ACC112 (cell line): ENCODE results near the gene CNNM2.

Experiments
- H2AFZ ChIP-seq: fragments of 200-600 bp; sonication (generic); one replicate; pipeline ENCODE4 v1.6.0; 2017; ENCODE audit warnings: antibody characterized with exemption, low read length; ENCODE audit not compliant: unreplicated experiment
- H3K27ac ChIP-seq: fragments of 200-600 bp; sonication (generic); 2 replicates; pipeline ENCODE4 v1.5.1; 2014; ENCODE audit warnings: low read depth, mild to moderate bottlenecking, antibody characterized with exemption, low read length, moderate library complexity
- H3K27me3 ChIP-seq: fragments of 200-600 bp; sonication (generic); 2 replicates; pipeline ENCODE4 v1.6.1; 2014; ENCODE audit warnings: mild to moderate bottlenecking, antibody characterized with exemption, low read length, moderate library complexity, mixed read lengths; ENCODE audit not compliant: insufficient read depth
- H3K36me3 ChIP-seq: fragments of 200-600 bp; sonication (generic); 2 replicates; pipeline ENCODE4 v1.6.1; 2016; ENCODE audit warnings: mild to moderate bottlenecking, antibody characterized with exemption, low read length, moderate library complexity, mixed read lengths; ENCODE audit not compliant: insufficient read depth
- H3K4me1 ChIP-seq: fragments of 200-600 bp; sonication (generic); one replicate; pipeline ENCODE4 v1.6.1; 2016; ENCODE audit warnings: low read length, mixed read lengths; ENCODE audit not compliant: insufficient read depth, unreplicated experiment, control insufficient read depth
- H3K4me3 ChIP-seq: fragments of 200-600 bp; sonication (generic); 2 replicates; pipeline ENCODE4 v1.5.1; 2014; ENCODE audit warnings: mild to moderate bottlenecking, low read depth, low read length
- H3K79me2 ChIP-seq: fragments of 200-600 bp; sonication (generic); one replicate; pipeline ENCODE4 v1.6.0; 2016; ENCODE audit warnings: low read length; ENCODE audit not compliant: control insufficient read depth, unreplicated experiment, insufficient read depth

The CNNM2 gene

DNA sequence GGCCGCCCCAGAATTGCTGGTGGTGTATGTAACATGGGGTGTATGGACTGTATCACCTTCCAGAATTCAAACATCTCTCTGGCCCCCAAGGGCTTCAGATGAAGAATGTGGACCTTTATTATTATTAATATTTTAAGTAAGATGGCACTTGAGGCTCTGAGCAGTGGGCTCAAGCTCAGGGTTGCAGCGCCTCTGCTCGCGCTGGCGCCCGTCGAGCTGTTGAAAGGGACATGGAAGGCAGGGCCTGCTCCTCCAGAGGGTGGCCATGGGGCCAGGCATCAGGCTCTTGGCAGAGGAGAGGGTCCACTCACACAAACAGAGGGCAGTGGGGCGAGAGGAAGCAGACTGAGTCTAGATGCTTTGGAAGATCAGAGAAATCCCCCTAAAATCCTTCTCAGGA is 154.8 kb downstream of the CNNM2 start:
- H3K27me3 ChIP-seq, result no peaks in the 10 kb centered on the region
- H3K27ac ChIP-seq, result no peak overlapping the region
- H3K4me1 ChIP-seq, result peaks cover 1% of the 10 kb centered on the region
- H3K36me3 ChIP-seq, result no peaks in the 10 kb centered on the region
- H3K79me2 ChIP-seq, result no peaks in the 10 kb centered on the region
- no peak overlapping the region for H2AFZ ChIP-seq
- H3K4me3 ChIP-seq, result no peak overlapping the region

GRCh38 chr10:103077020-103077419 is 158.9 kb downstream of the CNNM2 start:
- Histone ChIP-seq H3K79me2 (no peaks in the 10 kb centered on the region), H3K4me3 (no peak overlapping the region), H3K27me3 (no peaks in the 10 kb centered on the region), H3K36me3 (no peaks in the 10 kb centered on the region), H3K4me1 (no peaks in the 10 kb centered on the region), H3K27ac (no peak overlapping the region), H2AFZ (no peak overlapping the region)

GRCh38 chr10:103077491-103078308 is 159.6 kb downstream of the CNNM2 start:
- no peaks in the 10 kb centered on the region for H3K4me1 ChIP-seq
- H3K79me2 ChIP-seq, result no peaks in the 10 kb centered on the region
- no peaks in the 10 kb centered on the region for H3K36me3 ChIP-seq
- no peak overlapping the region for H2AFZ ChIP-seq
- H3K27ac ChIP-seq, result no peak overlapping the region
- H3K27me3 ChIP-seq, result no peaks in the 10 kb centered on the region
- H3K4me3 ChIP-seq, result no peak overlapping the region

DNA sequence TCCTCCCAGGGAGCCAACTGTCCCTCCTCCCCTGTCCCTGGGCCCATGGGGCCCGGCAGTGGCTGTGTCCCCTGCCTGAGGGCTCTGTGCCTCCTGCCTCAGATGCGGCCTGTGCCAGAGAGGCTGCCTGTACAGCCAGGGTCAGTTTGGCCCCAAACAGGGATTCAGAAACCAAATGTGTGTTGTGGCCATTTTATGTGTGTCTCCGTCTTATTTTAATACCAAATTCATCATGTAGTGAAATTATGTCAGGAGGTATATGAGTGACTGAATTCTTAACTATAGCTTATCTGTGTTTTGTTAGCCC is 160.2 kb downstream of the CNNM2 start:
- no peak overlapping the region for H3K4me3 ChIP-seq
- no peaks in the 10 kb centered on the region for H3K27me3 ChIP-seq
- H3K36me3 ChIP-seq, result no peaks in the 10 kb centered on the region
- H2AFZ ChIP-seq, result no peak overlapping the region
- no peaks in the 10 kb centered on the region for H3K4me1 ChIP-seq
- no peaks in the 10 kb centered on the region for H3K79me2 ChIP-seq
- no peak overlapping the region for H3K27ac ChIP-seq

GRCh38 chr10:103078676-103079075 is 160.6 kb downstream of the CNNM2 start:
- Histone ChIP-seq H3K36me3 (no peaks in the 10 kb centered on the region), H3K27me3 (no peaks in the 10 kb centered on the region), H3K4me1 (no peaks in the 10 kb centered on the region), H3K4me3 (no peak overlapping the region), H3K79me2 (no peaks in the 10 kb centered on the region), H2AFZ (no peak overlapping the region), H3K27ac (no peak overlapping the region)

DNA sequence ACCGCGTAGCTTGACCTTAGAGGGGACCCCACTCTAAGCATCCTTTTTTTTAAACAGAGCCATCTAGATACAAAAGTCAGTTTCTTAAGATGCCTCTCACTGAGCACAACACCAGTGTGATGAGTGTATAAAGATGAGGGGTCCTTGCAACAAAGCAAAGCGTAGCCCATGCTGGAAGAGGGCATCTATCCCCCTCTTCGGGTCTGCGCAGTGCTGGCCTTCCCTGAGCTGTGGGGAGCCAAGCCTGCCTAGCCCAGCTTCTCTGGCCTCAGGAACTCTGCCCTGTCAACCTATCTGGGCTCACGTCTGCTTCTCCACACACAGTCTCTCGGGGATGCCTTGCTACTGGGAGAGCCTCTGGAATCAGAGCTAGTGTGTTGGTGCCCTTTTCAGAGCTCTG is 161.0 kb downstream of the CNNM2 start:
- H3K4me1 ChIP-seq, result no peaks in the 10 kb centered on the region
- H3K36me3 ChIP-seq, result no peaks in the 10 kb centered on the region
- no peaks in the 10 kb centered on the region for H3K79me2 ChIP-seq
- no peaks in the 10 kb centered on the region for H3K27me3 ChIP-seq
- H3K4me3 ChIP-seq, result no peak overlapping the region
- H2AFZ ChIP-seq, result no peak overlapping the region
- no peak overlapping the region for H3K27ac ChIP-seq

GRCh38 chr10:103079946-103080345 is 161.9 kb downstream of the CNNM2 start:
- Histone ChIP-seq H3K4me1 (no peaks in the 10 kb centered on the region), H3K79me2 (no peaks in the 10 kb centered on the region), H3K27ac (no peak overlapping the region), H3K4me3 (no peak overlapping the region), H2AFZ (no peak overlapping the region), H3K36me3 (no peaks in the 10 kb centered on the region), H3K27me3 (no peaks in the 10 kb centered on the region)

- Histone ChIP-seq H3K36me3 (no peaks in the 10 kb centered on the region), H3K79me2 (no peaks in the 10 kb centered on the region), H3K4me1 (no peaks in the 10 kb centered on the region), H3K27ac (no peak overlapping the region), H3K27me3 (no peaks in the 10 kb centered on the region), H2AFZ (no peak overlapping the region), H3K4me3 (no peak overlapping the region)
Measured at GRCh38 chr10:103080891-103081581, 162.9 kb downstream of the CNNM2 start.

- Histone ChIP-seq H3K4me1 (no peaks in the 10 kb centered on the region), H3K4me3 (no peak overlapping the region), H3K27ac (no peak overlapping the region), H3K27me3 (no peaks in the 10 kb centered on the region), H2AFZ (no peak overlapping the region), H3K79me2 (no peaks in the 10 kb centered on the region), H3K36me3 (0 out of 2 replicates have a peak, but pooled peaks cover 7% of the 10 kb centered on the region)
Measured at GRCh38 chr10:103082683-103083082, 164.6 kb downstream of the CNNM2 start.

DNA sequence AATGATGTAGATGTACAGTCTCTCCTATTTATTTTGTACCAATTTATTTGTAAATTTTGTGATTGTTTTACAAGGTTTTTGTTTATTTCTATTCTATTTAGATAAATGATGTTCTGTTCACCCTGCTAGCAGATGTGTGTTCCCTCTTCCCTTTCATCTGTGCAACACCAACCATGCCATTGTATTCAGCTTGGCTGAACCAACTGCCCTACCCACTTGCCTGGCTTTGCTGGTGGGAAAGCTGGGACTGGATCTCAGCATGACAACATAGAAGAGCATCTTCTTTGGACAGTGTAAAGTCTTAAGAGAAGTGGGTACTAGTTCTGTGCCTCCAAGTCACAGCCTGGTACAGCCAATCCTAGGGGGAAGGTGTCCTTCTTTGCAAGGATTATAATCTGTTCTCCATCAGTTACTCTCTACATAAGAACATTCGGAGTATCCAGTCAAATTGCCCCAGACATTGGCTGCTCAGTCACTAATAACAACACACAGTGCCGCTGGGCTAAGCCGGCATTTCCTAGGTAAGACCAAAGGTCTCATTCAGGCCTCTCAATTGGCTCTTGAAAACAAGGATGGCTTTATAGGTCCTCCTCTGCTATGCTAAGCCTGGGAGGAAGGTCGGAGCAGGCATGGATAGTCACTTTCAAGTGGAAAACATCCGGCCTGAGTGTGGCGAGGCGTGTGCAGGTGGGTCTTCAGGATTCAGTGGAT is 165.3 kb downstream of the CNNM2 start:
- no peak overlapping the region for H3K4me3 ChIP-seq
- H3K4me1 ChIP-seq, result no peaks in the 10 kb centered on the region
- 0 out of 2 replicates have a peak, but pooled peaks cover 7% of the 10 kb centered on the region for H3K36me3 ChIP-seq
- no peak overlapping the region for H3K27ac ChIP-seq
- no peak overlapping the region for H2AFZ ChIP-seq
- H3K27me3 ChIP-seq, result no peaks in the 10 kb centered on the region
- H3K79me2 ChIP-seq, result no peaks in the 10 kb centered on the region
